Glomerular visceral epithelial cell (primary cell): ENCODE measurements around the gene PGM5.

Experiments
- DNase-seq: peaks from one replicate; pipeline ENCODE4 v3.0.0-alpha.2; 2016; ENCODE audit errors: extremely low spot score

PGM5 gene

DNA sequence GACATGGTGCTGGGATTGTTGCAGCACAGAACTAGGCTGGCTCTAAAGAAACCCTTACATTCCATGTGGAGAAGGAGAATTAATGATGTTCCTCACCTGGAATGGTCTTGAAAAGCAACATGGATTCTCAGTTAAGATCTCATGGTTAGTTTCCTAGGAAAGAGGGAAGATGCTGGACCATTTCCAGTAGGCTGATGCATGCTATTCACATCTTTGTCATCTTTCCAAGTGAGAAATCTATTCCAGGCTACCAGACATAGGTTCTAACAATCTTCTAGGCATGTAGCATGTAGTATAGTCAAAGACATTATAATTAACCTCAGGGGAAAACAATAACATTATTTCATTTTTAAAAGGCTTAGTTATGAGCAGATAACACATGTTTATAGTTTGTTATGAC, 139.9 kb downstream of the PGM5 start:
- DNase-seq = no peak

DNA sequence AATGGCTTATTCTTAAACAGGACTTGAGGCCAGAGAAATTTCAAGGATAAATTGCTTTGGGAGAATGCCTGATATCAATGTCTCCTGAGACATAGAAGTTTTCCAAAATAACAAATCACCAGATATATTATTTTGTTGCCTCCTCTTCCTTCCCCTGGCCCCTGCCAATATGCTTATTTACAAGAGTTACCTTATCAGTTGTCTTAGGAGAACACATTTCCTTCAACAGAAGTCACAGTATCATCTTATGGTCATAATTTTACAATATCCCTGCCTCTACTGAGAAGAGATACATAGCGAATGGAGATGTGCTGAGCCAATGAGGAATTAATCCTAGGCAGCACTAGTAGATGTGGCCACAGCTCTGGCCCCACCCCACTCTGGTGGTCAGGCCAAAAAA, 141.2 kb downstream of the PGM5 start:
- no peak for DNase-seq

GRCh38 chr9:68498816-68499215, 142.4 kb downstream of the PGM5 start:
- no peak for DNase-seq

DNA sequence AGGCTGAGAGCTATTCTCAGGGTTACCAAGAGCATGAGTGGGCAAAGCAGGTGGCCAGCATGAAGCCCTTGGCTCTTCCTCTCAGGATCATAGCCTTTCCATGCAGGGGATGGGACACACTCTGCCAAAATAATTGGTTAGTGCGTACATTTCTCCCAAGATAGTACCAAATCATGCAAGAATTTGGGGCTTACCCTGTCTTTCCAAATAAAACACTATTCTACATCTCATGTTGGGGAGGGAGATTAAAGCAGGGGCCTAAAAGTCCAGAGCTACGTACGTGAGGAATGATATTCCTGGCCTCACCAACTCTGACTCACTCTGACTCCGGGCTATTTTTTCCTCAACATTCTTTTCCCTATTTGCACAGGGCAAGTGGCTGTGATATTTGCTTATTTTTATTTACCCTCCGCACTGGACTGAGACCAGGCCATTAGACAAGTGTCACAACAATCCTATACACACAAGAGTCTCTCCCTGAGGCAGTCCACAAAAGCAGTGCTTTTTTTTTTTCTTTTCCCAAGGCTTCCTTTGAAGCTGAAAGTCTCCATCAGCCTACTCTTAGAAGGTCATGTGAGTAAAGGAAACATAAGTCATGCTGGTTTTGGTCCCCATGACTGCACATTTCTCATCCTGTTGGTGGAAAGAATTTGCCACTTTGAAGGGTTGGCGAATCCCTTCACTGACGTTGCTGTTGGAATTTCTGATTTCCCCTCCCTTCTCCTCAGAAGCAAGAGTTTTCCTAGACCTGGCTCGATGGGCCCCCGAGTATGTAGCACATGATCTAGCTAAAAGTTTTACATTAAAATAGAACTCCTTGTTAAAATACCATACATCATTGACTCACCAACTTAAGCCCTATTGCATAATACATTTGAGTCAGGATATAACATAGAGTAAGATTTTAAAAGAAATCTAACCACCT, 144.3 kb downstream of the PGM5 start:
- no peak for DNase-seq

GRCh38 chr9:68502279-68502678, 145.9 kb downstream of the PGM5 start:
- DNase-seq = no peak

GRCh38 chr9:68505681-68506409, 149.4 kb downstream of the PGM5 start:
- DNase-seq = no peak

DNA sequence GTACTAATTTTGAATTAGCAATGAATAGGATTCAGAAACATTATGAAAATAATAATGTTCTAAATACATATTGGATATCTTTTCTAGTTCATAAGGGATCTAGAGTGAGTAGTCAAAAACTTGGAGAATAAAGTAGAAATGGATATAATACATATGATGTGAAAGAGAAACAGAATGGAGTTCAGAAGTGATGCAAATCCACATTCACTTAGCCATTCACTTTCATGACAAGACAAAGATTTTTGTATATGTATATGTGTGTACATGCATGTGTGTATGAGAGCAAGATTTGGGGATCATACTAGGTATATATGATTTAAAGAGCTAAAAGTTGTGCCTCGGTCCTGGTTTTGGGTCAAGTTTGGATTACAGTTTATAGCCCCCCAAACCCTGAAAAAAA, 150.1 kb downstream of the PGM5 start:
- DNase-seq = no peak

DNA sequence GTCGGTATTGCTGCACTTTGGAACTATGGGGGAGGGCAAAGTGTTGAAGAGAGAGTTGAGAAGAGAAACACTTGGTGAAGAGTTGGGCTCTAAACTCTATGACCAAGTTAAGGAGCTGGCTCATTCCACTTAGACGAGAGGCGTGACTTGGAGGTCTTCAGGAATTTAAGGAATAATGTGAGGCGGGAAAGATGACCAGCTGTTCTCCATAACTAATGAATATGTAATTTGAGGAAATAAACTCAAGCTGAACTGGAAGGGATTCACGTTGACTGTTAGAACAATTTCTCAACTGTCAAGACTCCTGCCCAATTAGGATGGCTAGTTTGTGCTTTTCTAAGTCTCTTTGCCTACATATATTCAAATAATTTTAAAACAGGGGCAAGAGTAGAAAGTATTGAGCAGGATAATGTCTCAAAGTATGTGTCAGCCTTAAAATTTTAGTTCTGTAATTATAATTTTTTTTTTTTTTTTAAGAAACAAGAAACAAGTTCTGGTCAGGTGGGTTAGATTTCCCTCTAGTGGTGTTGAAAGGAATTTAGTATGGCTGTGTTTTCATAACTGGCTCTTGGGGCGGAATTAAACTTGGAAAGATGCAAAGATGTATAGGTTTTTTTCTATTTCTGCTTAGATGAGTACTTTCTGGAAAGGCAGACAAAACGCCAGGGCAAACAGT, 150.9 kb downstream of the PGM5 start:
- DNase-seq = peak; percentile 4

- no peak for DNase-seq
Measured at GRCh38 chr9:68507806-68508145, 151.4 kb downstream of the PGM5 start.

- no peak for DNase-seq
Measured at GRCh38 chr9:68508547-68508946, 152.1 kb downstream of the PGM5 start.

- DNase-seq = no peak
Measured at GRCh38 chr9:68509689-68510088, 153.3 kb downstream of the PGM5 start.

DNA sequence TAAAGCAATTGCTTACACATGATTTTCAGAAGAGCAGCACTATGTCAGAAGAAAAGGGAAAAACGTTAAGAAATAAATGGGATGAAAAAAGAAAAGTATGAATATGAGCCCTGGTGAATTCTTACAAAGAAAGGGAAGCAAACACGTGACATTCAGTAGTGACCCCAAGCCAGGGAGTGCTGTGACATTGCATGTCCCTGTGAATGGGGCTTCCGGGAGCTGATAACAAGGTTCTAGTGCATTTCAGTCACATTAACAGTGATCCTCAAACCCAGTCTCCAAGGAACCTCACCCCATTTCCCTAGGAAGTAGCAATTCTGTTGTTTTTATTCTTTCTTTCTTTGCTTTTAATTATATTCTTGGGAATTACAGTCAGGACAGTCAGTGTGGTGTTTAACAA, 157.0 kb downstream of the PGM5 start:
- no peak for DNase-seq

- no peak for DNase-seq
Measured at GRCh38 chr9:68513981-68514380, 157.6 kb downstream of the PGM5 start.

DNA sequence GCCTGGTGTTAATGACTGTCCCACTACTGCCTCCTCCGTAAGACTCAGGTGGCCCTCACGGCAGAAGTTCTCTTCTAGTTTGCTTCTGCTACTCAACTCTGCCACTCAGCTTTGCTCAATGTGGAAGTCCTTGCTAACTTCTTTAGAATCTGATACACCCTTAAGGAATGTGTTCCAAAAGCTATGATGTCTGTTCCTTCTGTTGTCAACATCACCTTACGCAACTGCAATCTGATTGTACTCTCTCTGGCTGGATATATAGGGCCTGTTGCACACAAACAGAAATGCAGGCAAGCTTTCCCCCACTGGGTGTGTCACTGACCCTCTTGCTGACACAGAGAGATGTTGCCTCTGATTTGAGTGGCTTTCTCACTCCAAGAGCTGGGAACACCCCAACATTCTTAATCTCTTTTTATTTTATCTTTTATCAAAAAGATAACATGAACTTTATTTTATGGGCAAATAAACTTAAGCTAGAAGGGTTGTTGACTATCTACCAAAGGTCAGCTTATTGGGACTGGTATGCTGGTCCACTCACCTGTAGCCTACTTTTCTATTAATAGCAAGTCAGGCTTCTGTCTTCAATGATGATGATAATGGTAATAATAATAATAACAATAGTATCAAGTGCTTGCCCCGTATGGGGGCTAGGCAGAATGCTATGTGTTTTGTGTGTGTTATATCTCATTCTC, 159.1 kb downstream of the PGM5 start:
- no peak for DNase-seq

GRCh38 chr9:68522131-68522530, 165.7 kb downstream of the PGM5 start:
- DNase-seq = no peak

- no peak for DNase-seq
Measured at GRCh38 chr9:68522954-68523353, 166.5 kb downstream of the PGM5 start.

DNA sequence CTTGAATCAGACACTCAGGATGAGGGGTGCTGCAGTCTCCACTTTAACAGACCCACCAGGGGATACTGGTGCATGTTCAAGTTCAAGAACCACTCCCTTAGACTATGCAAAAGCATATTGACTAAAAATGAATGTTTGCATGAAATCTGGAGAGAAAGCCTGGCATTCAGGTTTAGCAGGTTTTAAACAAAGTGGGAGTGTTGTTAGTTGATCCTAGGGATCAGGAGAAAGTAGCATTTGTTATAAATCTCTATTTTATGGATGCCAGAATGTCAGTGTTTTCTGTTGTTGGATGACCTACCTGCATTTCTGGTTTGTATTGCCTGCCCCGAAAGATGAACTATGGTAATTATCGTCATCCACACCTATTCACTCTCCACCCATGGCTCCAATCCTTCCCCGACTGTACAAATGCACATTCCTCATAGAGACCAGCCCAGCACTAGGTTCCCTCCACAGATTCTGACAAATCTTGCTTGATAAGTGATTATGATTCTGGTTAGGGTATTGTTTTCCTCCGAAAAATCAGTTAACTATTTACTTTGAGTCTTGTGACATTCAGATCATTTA, 167.0 kb downstream of the PGM5 start:
- DNase-seq = no peak

GRCh38 chr9:68530618-68531017, 174.2 kb downstream of the PGM5 start:
- no peak for DNase-seq

- no peak for DNase-seq
Measured at GRCh38 chr9:68532131-68532530, 175.7 kb downstream of the PGM5 start.

DNA sequence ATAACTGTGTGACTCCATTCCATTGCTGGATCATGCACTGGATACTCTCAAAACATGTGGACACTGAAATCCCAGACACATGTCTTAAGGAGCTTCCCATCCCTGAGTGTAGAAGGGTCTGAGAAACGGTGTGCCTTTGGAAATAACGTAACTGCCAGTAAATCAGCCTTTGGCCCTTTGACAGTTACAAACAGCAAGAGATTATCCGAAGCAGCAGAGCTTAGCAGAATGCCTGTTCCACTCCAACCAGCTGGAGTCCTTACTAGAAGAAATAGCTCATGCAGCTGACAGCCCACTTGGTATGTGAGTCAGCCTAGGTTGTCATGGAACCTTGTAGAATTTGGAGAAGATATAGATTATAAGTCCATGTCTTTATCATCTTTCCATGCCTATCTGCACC, 177.3 kb downstream of the PGM5 start:
- DNase-seq = no peak

- no peak for DNase-seq
Measured at GRCh38 chr9:68536876-68537615, 180.6 kb downstream of the PGM5 start.
